Measurements from ENCODE around the gene SPCS2.

Gene SPCS2

GRCh38 chr11:74925281-74925680, 23.8 kb upstream of the SPCS2 start:
- DNase-seq (ENCODE audit: low read depth) = no peak
- TF ChIP-seq, protein P1, sequence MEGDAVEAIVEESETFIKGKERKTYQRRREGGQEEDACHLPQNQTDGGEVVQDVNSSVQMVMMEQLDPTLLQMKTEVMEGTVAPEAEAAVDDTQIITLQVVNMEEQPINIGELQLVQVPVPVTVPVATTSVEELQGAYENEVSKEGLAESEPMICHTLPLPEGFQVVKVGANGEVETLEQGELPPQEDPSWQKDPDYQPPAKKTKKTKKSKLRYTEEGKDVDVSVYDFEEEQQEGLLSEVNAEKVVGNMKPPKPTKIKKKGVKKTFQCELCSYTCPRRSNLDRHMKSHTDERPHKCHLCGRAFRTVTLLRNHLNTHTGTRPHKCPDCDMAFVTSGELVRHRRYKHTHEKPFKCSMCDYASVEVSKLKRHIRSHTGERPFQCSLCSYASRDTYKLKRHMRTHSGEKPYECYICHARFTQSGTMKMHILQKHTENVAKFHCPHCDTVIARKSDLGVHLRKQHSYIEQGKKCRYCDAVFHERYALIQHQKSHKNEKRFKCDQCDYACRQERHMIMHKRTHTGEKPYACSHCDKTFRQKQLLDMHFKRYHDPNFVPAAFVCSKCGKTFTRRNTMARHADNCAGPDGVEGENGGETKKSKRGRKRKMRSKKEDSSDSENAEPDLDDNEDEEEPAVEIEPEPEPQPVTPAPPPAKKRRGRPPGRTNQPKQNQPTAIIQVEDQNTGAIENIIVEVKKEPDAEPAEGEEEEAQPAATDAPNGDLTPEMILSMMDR (IDR thresholded peaks at IDR 0.05; ENCODE audit: control insufficient read depth, extremely low read depth, insufficient read depth) = no peak
- no peak overlapping the region for H3K4me3 ChIP-seq (ENCODE audit: low read depth, low read length)

DNA sequence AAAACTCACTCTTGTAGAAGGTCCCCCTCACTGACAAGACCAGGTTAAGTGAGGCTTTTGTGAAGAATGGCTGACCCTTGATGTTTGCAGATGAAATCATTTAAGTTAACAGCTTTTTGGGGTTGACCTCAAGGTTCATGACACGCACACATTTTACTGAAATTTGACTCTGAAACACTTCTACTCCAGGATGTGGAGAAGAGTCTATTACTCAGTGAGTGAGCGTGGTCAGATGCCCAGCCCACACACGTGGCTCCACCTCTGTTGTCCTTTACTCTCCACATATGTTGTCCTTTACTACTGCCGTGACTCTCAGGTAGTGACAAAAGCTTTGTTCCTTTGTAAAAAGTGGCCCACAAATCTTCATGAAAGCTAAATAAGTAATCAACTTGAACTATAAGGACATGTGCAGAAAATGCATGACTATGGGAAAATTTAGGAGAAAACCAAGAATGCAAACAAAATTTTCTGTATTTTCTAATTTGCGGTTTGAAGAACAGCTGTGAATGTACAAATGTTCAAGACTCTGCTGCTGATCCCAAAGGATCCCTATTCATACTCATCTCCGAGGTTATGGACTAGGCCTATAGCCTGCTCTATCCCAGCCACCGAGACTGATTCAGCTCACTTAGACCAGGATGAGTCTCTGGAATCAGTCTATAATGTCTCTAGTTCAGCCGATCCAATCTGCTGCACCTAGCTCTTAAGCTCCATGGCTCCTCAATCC, 22.6 kb upstream of the SPCS2 start:
- H3K4me3 ChIP-seq (ENCODE audit: low read depth, low read length) = no peak overlapping the region
- DNase-seq (ENCODE audit: low read depth) = no peak
- TF ChIP-seq, protein P1 (IDR thresholded peaks at IDR 0.05; ENCODE audit: control insufficient read depth, extremely low read depth, insufficient read depth) = no peak

- no peak for DNase-seq (ENCODE audit: low read depth)
- TF ChIP-seq, protein P1 (IDR thresholded peaks at IDR 0.05; ENCODE audit: control insufficient read depth, extremely low read depth, insufficient read depth) = no peak
- no peak overlapping the region for H3K4me3 ChIP-seq (ENCODE audit: low read depth, low read length)
These were observed 21.6 kb upstream of the SPCS2 start for GRCh38 chr11:74927496-74927895.

DNA sequence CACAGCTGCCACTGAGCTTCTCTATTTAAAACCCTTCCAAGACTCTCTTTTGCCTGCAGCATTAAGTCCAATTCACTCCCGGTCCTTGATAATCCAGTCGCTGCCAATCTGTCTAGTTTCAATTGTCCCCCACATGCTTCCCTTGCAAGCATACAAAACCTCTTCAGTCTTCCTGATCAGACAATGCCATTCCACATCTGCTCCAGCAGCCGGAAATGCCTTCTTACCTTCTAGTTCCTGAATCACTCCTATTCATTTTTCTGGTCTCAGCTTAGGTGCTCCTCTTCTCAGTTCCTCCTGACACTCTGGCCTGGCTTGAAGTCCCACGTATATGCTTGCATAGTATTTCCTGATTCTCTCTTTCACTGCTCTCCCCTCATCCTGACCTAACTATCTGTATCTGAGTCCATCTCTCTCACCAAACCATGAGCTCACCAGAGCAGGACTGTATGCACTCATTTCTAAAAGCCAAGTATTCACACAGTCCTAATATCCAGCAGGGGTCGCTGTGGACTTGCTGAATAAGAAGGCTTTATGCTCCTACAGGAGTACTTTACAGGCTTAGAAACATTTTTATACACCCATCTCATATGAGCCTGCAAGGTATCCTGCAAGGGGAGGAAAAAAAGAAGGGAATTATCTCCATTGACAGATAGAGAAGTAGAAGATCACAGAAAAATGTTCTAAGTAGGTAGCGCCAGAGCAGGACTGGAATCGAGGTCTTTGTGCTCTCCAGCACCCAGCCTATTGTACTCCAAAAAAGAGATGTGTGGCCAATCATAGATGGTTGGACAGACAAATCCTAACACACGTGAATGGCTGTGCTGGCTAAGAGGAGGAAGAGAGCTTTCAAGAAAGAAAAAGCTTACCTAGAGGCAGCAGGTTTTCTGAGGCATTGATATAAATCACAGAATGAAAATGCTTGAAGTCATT, 19.4 kb upstream of the SPCS2 start:
- H3K4me3 ChIP-seq (ENCODE audit: low read depth, low read length) = no peak overlapping the region
- TF ChIP-seq, protein P1 (IDR thresholded peaks at IDR 0.05; ENCODE audit: control insufficient read depth, extremely low read depth, insufficient read depth) = peak; percentile 94
- DNase-seq (ENCODE audit: low read depth) = peak; percentile 82

DNA sequence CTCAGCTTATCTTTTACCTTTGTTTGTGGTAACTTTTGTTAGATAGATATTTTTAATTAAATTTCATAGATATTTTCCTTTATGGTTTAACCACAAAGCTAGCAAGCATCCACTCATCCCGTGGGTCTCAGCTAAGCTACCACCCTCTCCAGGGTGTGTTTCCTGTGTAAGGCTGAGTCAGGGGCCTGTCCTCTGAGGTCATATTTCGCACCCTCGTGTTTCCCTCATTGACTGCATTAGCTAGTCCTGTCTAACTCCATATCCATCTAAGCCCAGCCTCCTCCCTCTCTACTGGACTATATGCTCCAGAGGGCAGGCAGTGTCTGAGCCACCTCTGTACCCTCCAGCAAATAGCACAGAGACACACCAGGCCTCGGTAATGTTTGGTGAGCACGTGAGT, 16.9 kb upstream of the SPCS2 start:
- DNase-seq (ENCODE audit: low read depth) = no peak
- TF ChIP-seq, protein P1 (IDR thresholded peaks at IDR 0.05; ENCODE audit: control insufficient read depth, extremely low read depth, insufficient read depth) = no peak
- H3K4me3 ChIP-seq (ENCODE audit: low read depth, low read length) = no peak overlapping the region

DNA sequence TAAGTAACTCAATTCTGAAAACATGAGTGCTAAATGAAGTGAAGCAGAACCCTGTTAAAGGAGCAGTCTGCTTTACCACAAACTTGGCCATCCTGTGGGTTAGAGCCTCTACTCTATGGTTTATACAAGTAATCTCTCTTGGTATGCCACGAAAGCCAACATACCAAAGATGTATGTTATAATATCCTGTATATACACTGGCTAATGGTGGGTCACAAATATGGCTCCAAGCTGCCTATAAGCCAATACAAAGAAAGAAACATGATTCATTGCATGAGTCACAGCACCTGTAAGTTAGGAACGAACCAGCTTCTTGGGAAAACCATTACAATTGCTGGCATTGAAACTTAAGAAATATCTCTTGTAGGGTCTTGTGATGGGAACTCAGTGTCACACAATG, 16.3 kb upstream of the SPCS2 start:
- TF ChIP-seq, protein P1 (IDR thresholded peaks at IDR 0.05; ENCODE audit: control insufficient read depth, extremely low read depth, insufficient read depth) = no peak
- no peak for DNase-seq (ENCODE audit: low read depth)
- no peak overlapping the region for H3K4me3 ChIP-seq (ENCODE audit: low read depth, low read length)
